ENCODE results near the gene IPO9.
"Not testable (repeated sequence)": the region's sequence is repeated elsewhere in the genome, so short reads cannot be mapped to it uniquely, and the experiment has no call there.

Gene IPO9

DNA sequence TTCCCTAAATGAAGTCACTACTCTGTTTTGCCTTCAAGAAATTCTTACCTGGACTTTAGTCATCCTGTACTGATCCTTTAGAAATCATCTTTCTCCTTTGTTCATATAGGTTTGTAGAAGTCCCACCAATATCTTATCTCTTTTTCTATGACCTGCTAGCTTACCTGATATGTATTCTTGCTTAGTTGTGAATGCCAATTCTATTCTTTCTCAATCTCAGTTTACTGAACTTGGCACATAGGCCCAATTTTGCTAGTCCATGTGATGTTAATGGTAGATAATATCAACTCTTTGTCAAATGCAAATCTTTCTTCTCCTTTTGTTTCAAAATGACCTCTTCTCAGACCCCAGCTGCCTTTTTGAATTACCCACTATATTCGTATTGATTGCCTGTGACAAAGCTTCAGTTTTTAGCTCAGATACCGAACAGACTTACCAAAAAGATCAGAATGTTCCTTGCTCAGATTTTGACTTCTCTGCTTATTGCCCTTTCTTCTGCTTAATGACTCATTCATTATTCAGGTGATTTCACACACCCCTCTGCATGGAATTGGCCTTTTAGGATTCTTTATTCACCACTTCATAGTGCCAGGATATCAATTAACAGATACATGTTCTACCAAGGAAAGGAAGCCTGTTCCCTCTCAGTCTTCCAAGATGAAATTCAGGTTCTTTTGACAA, 20.6 kb downstream of the IPO9 start:
- DNase-seq, result no peak

DNA sequence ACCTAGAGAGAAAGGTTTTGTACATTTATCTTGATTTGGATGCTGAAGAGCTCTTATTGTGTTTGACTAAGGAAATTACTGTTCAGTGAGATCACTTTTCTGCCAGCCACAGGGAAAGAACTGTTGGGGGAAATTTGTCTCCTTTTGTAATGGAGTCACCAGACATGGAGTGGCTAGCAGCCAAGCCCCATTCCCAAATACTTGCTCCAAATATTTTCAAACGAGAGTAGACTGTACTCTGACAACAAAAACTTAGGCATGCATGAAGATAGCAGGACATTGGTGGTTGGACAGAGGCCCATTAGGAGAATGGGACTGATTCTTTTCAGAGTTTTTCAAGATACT, 21.1 kb downstream of the IPO9 start:
- no peak for DNase-seq

DNA sequence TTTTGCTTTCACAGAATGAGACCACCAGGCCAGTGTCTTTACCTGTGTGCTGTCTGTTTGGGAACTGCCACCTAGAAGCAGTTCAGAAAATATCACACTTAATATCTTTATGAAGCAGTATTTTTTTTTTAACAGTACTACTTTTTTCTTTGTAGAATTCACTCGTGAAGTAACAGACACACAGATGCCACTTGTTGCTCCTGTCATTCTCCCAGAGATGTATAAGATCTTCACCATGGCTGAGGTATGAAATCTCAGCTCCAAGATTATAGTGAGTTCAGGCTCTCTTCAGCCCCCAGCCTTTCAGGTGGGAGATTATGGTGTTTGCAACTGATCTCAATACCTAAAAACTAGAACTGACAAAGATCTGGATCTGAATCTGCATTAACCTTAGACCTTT, 23.0 kb downstream of the IPO9 start:
- no peak for DNase-seq

DNA sequence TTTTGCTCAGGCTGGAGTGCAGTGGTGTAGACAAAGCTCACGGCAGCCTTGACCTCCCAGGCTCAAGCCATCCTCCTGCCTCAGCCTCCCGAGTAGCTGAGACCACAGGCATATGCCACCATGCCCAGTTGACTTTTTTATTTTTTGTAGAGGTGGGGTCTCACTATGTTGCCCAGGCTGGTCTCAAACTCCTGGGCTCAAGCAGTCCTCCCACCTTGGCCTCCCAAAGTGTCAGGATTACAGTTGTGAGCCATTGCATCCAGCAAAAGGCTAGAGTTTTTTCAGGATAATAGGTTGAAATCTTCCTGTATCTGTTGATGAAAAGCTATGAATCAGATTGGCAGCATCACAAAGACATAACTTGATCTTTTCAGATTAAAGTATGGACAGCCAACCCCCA, 27.8 kb downstream of the IPO9 start:
- not testable (repeated sequence) for DNase-seq

DNA sequence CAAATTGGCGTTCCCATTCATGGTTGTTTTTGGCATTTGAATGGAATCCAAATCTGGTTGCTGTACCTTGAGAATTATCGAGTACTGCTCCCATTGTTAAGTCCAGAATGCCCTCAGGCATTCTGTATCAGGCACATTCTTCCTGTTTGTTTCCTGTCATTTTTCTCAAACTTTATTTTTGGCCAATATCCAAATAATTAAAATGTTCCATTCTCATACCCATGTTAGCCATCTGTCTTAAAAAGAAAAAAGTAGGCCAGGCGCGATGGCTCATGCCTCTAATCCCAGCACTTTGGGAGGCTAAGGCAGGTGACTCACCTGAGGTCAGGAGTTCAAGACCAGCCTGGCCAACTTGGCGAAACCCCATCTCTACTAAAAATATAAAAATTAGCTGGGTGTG, 30.5 kb downstream of the IPO9 start:
- DNase-seq, result no peak

DNA sequence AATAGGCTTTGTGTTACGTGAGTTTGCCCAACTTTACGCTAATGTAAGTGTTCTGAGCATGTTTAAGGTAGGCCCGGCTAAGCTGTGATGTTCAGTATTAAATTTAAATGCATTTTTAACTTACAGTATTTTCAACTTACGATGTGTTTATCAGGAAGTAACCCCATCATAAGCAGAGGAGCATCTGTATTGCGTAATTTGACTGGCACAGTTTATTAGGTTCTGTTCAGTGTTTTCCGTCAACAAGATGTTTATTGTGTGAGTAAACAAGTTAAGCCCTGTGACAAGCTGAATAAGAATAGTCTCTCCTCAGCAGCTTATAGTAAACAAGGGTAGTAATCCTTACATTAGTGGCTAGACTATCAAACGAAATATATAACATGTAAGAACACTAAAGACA, 32.5 kb downstream of the IPO9 start:
- no peak for DNase-seq

DNA sequence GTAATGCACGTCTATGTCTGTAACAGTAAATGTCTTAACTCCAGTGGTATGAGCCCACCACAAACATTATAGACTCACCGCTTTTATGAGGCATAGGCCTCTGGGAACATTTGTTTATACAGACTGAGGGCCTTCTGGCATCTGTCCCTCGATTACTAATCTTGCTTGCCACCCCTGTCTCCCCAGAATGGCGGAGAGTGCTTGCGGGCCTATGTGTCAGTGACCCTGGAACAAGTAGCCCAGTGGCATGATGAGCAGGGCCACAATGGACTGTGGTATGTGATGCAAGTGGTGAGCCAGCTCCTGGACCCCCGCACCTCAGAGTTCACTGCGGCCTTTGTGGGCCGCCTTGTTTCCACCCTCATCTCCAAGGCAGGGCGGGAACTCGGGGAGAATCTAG, 41.4 kb downstream of the IPO9 start:
- no peak for DNase-seq

DNA sequence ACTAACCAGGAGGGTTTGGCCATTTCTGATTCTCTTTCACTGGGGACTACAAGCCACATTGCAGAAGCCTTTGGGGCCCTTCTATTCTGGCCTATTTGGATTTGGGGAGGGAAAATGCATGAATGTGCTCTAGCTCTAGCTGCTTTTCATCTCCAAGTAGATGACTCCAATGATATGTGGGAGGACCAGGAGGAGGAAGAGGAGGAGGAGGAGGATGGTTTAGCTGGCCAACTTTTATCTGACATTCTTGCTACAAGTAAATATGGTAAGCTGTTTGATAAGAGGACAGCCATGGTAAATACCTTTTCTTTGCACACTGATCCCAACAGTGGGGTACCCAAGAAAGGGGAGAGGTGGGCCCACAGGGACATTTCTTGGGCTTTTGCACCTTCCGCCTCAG, 45.7 kb downstream of the IPO9 start:
- no peak for DNase-seq

DNA sequence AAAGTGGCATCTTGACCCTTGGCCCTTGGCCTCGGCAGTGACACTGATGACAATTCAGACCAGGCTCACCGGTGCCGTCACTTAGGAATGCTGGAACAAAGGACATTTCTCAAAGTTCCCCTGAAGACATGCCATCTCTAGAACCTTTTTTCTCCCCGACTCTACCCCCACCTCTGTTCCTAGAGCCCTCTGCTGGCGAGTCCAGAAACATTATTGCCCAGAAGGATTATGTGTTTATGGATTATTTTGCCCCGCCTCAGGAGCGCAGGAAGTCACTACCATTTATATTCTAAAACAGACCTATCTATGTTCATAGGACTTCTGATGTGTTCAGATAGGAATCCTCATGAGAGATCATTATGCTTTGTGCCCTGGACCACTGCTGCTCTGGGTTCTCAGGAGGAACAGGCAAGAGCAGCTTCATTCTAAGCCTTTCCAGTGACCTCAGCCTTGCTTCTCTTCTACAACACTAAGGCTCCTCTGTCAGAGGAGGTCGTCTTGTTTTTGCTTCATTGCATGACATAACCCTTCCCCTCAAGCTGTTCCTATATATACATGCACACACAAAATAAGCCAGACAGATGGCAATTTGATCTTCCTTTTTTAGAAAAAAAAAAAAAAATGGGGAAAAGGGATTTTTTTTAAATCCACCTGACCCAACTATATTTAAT, 47.3 kb downstream of the IPO9 start:
- DNase-seq, result no peak

DNA sequence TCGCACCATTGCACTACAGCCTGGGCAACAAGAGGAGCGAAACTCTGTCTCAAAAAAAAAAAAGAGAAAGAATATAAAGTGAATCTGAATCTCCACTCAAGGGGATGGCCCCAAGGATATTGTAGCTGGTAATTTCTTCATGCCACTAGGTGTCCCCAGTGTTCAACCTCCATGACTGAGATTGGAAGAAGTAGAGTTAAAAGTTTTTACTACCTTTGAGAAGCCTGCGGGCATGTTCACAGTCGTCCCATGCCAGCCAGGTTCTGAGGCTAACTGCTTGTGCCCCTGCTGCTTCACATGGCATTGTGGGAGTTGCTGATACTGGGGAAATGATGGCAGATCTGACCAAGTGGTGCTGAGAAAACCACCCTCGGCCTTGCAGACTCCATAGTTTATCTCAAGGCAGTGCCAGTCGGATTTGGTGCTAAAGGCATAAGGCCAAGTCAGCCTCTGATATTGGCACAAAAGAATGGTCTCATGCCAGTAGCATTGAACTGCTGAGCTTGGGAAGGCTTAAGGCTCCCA, 49.0 kb downstream of the IPO9 start:
- no peak for DNase-seq

DNA sequence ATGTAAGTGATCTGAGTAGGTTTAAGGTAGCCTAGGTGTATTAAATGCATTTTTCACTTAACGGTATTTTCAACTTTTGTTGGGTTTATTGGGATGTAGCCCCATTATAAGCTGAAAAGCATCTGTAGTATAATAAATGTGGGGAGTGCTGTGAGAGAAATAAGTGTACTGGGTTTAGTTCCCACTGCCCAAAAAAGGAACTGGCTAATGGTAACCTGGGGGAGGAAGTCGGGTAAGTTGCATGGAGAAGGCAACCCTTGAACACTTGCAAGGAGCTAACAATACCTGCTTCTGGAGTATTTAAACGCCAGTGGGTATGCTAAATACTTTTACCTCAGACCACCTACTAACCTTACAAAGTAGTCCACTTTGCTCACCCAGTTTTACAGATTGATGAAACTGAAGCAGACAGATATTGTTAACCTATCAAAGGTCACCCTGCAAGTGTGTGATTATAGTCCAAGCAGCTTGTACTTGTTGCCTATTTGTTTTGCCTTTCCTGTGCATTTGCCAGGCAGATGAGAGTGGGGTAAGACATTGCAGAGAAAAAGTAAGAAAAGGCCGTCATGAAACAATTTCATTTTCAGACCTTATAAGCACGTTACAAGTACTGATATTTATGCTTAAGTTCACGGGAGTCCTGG, 52.1 kb downstream of the IPO9 start:
- no peak for DNase-seq

DNA sequence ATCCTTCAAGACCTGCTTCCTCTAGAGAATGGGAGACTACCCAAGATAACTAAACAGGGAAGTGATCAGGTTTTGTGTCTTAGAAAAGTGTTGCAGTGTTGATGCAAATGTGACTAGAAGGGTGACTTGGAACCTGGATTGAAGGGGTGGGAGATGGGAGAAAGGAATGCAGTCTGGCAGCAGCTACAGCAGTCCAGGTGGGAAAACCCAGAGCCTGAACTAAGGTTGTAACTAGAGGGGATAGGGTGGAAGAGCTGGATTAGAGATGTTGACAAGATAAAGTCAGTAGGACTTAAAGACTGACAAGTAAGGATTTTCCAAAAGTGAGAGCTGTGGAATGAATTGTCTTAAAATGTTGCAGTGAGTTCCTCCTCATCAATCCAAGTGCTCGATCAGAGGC, 52.7 kb downstream of the IPO9 start:
- no peak for DNase-seq

DNA sequence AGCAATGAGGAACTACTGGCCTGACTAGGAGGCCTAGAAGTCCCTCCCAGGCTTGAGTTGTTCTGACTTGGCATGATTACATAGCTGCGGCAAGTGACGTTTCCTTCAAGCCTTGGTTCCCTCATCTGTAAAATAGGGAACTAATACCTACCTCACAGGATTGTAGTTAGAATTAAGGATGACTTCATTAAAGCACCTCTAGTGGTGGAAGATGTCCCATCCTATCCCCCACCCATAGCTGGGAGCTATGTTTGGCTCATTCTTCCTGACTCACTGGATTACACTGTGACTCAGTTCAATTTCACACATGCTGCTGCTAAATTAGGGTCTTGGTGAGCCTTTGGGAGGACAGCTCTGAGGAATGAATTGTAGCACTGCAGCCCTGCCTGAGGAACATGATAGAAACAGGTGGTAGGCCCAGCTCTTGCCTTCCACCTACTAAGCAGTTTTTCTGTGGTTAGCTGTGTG, 53.7 kb downstream of the IPO9 start:
- no peak for DNase-seq

DNA sequence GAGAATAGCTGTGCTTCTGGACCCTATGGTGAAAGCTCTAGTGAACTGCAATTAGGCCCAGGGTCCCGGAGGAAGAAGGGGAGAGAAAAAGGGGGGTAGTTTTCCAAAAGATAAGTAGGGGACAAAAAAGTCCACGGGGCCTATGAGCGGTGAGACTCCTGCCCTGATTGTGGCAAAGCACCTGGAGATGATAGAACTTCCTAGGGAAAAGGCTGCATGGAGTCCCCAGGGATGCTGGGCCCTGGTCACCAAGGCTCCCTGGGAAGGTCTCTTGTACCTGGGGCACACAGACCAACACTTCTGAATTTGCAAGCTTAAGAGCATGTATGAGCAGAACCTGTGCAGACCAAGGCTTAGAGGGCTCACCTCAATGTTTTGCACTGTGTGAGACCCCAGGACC, 54.3 kb downstream of the IPO9 start:
- DNase-seq, result no peak

DNA sequence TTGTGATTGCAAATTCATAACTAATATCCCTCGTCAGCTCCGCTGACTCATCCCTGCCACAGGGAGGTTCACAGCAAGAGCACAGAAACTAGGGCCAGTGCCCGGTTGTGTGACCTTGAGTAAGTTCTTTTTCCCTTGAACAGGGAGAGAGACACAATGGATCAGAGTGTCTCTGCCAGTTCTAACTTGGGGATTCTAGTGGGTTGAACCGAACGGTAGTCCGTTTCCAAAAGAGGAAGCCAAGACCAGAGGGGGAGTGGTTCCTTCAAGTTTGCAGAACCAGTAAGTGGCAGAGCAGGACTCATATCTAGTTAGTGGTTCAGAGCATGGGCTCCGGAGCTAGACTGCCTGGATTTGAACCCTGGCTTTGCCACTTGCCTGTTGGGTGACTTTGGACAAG, 54.8 kb downstream of the IPO9 start:
- no peak for DNase-seq

DNA sequence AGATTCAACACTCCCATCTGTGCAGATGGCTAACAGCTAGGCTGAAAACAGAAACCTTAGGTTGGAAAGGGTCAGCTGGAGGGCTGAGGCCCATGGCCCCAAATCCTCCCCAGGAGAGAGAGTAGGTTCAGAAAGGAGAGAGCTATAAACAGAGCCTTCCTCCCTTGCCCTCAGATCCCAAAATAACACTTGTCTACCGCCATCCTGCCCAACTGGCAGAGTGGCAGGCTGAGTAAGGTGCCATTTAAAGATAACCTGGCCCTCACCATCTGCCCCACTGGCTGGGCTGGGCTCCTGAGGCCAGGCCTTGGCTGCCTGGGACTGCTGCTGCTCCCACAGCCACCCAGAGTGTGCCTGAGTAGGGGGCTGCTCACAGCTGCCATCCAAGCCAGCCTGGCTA, 55.5 kb downstream of the IPO9 start:
- DNase-seq, result no peak

DNA sequence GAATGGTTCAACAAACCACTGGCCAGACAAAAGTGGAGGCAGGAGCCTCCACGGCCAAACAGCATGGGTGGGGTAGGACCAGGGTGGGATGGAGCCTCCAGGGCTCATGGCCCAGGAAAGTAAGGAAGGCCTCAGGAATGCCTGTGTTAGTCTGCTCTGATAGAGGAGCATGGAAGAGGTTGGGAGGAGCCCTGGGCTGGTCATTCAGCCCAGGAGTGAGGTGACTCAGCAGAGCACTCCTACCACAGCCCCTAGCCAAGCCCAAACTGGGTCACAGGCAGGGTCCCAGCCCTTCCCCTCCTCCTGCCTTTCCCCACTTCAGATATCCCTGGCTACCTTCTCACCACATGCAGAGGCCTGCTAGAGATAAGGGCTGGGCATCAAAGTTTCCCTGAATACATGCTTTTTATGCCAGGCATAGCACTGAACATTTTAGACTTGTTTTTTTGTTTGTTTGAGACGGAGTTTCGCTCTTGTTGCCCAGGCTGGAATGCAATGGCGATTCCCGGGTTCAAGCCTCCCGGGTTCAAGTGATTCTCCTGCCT, 56.6 kb downstream of the IPO9 start:
- DNase-seq, result no peak

DNA sequence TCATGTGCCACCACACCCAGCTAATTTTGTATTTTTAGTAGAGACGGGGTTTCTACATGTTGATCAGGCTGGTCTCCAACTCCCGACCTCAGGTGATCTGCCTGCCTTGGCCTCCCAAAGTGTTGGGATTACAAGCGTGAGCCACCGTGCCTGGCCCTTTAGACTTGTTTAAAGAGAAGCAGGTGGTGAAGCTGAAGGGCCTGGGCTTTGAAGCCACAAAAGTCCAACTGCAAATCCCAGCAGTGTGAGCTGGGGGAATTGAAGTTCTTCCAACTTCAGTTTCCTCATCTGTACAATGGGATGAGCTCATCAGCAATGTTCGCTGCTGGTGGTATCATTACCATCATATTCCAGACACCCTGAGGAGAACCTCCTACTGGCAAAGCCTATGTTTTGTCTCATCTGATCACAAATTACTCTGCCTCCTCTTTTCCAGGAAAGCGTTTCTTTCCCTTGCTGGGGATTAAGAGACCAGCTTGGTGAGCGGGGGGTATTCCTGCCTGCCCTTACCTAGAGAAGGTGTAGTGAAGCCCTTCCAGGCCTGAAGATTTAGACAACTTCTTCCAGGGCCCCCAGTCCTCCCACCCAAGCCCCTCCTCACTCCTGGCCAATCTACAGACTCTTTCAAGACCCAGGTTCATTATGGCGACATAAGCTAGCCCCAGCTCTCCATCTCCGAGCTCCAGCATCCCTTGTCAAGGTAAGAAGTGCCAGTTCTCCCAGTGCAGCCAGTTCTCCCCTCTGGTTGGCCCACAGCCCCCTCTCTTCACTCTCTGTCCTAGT, 57.3 kb downstream of the IPO9 start:
- DNase-seq, result no peak

DNA sequence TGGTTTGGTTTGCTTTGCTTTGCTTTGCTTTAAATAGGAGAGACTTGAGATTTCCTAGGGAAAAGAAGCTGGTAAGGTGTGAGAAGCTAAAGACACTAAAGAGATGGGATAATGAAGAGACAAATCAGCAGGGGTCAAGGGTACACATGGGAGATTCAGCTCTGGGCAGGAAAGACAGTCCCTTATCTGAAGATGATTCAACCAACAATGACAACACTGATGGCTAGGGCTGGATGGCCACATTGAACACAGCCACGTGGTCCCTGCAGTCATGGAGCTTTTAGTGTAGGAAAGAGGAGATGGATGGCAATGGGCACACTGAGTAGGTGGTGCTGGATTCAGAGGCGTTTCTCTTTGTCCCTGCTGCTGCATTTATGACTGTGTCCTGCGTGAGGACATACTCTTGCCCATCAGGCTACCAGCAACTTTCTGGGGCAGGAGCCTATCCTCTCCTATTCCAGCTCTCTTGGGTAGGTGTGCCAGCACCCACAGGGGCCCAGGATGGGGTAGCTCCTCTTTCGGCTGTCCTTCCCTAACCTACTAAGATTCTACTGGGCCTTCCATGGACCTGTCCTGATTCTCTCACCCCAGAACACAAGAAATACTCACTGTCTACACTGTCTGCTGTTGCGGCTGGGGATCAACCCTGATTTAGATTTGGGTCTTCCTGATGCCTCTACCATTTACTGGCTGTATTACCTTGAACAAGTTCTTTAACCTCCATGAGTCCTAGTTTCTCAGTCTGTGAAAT, 58.3 kb downstream of the IPO9 start:
- DNase-seq, result no peak

DNA sequence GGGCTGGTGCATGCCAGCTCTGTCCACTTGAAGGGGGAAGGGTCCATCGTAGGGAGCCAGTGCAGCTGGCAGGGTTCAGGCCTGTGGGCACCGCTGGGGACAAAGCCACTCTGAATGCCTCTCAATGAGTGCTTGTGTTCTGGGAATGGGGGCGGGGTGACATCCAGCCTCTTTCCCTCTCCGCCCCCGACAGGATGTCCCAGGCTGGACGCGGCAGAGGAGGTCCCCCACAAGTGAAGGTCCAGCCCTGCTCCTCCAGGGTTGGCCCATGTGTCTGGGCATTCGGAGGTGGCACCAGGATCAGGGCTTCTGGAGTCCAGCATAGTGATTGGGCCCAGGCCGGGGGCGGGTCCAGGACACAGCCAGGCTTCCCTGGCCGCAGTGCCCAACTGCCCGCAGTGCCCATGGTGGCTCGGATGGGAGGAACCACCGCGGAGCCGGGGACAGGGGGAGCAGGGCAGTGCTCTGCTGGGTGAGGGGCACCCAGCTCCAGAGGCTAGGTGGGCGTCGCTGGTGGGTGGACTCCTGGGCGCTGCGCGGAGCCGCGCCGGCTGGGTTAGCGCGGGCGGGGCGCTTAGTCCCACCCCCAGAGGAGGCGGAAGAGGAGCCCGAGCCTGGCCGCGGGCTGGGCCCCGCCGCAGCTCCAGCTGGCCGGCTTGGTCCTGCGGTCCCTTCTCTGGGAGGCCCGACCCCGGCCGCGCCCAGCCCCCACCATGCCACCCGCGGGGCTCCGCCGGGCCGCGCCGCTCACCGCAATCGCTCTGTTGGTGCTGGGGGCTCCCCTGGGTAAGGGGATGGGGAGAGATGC, 59.5 kb downstream of the IPO9 start, which contains the start of gene SHISA4:
SHISA4 (plus strand) TSS at position 617 of the 808 bp plus-strand sequence; CDS start at position 714, 97 bp downstream.
- DNase-seq, result peak; percentile 41
